Epithelial cell of esophagus (primary cell): ENCODE measurements around the gene SORCS1.

Experiments
- DNase-seq: peaks from one replicate; pipeline ENCODE4 v3.0.0; 2010; ENCODE audit warnings: low read depth
- H3K4me3 ChIP-seq: 2 replicates; pipeline ENCODE4 v1.5.1; 2011; ENCODE audit warnings: mild to moderate bottlenecking, low read length, control low read depth
- CTCF ChIP-seq: IDR thresholded peaks from 2 replicates; pipeline ENCODE4 v1.5.1; 2011; ENCODE audit warnings: low read depth, mild to moderate bottlenecking, low read length, control low read depth, inconsistent platforms; ENCODE audit not compliant: insufficient read depth; ENCODE audit errors: missing control alignments

SORCS1 gene

GRCh38 chr10:107122703-107123102 lies 41.8 kb downstream of the SORCS1 start:
- TF ChIP-seq CTCF, result no peak
- no peak for DNase-seq

GRCh38 chr10:107118866-107119265 lies 45.6 kb downstream of the SORCS1 start:
- no peak for TF ChIP-seq CTCF
- no peak overlapping the region for H3K4me3 ChIP-seq
- no peak for DNase-seq

More at GRCh38 chr10:107122703-107123102, 41.8 kb downstream of the SORCS1 start:
- H3K4me3 ChIP-seq, result no peak overlapping the region

- TF ChIP-seq CTCF, result no peak
- no peak for DNase-seq
- H3K4me3 ChIP-seq, result no peak overlapping the region
Observed at GRCh38 chr10:107104026-107104652, 60.4 kb downstream of the SORCS1 start.

- no peak for TF ChIP-seq CTCF
- DNase-seq, result no peak
- H3K4me3 ChIP-seq, result no peak overlapping the region
Observed at GRCh38 chr10:107103174-107104025, 61.1 kb downstream of the SORCS1 start.

- DNase-seq, result no peak
- TF ChIP-seq CTCF, result no peak
- H3K4me3 ChIP-seq, result no peak overlapping the region
Observed at GRCh38 chr10:107098326-107098725, 66.2 kb downstream of the SORCS1 start.

- TF ChIP-seq CTCF, result no peak
Observed at GRCh38 chr10:107094824-107095522, 69.5 kb downstream of the SORCS1 start.

More at GRCh38 chr10:107094824-107095522, 69.5 kb downstream of the SORCS1 start:
- no peak overlapping the region for H3K4me3 ChIP-seq
- no peak for DNase-seq
